GM12878 (cell line): ENCODE results near the gene CPNE6. TPM values are rescaled to one million over a fixed set of nuclear protein-coding genes. Genes with fewer than 3 reads are reported as not detected.

Experiments used
- CHD4 ChIP-seq: fragments of 200-600 bp; sonication (generic); IDR thresholded peaks from 2 replicates; pipeline ENCODE4 v1.6.1; 2016; ENCODE audit warnings: mild to moderate bottlenecking
- IKZF2 ChIP-seq, 2 experiments: fragments of 450-650 bp; IDR thresholded peaks; 2 replicates each; pipeline ENCODE4 v1.6.1; 2017; ENCODE audit warnings: mild to moderate bottlenecking in 2 of 2, moderate library complexity in 2 of 2
- NFIC ChIP-seq: IDR thresholded peaks from 2 replicates; pipeline ENCODE4 v1.6.1; 2012; ENCODE audit warnings: low read depth, mild to moderate bottlenecking, inconsistent platforms, low read length, moderate library complexity
- POLR2A ChIP-seq: IDR thresholded peaks from 2 replicates; pipeline ENCODE4 v1.6.1; 2011; ENCODE audit warnings: low read depth, mild to moderate bottlenecking, low read length
- SRF ChIP-seq, 2 experiments: IDR thresholded peaks; 2 replicates each; pipeline ENCODE4 v1.6.1; 2011; ENCODE audit warnings: low read depth in 2 of 2, low read length in 2 of 2, mild to moderate bottlenecking in 1 of 2, moderate library complexity in 1 of 2
- TAF1 ChIP-seq: IDR thresholded peaks from 2 replicates; pipeline ENCODE4 v1.6.1; 2011; ENCODE audit warnings: mild to moderate bottlenecking, low read depth, low read length, borderline replicate concordance
- TCF7 ChIP-seq: IDR thresholded peaks from 2 replicates; pipeline ENCODE4 v1.6.1; 2014; ENCODE audit warnings: antibody characterized with exemption, borderline replicate concordance
- ZNF207 ChIP-seq: fragments of 450-650 bp; IDR thresholded peaks from 2 replicates; pipeline ENCODE4 v1.6.1; 2014; ENCODE audit warnings: antibody characterized with exemption, mild to moderate bottlenecking, borderline replicate concordance
- polyA plus RNA-seq, 11 experiments: library from polyadenylated mRNA; depleted of rRNA in 4 of 11; unstranded in 6 of 11; stranded (reverse) in 5 of 11; fragments of >200 nt; fragmentation: Nextera tagmentation in 4 of 11; fragmentation: Illumina TruSeq in 1 of 11; extraction: Ambion mirVana in 4 of 11; extraction: Trizol in 1 of 11; gene quantifications; 1 replicate in 1 of 11; 2 replicates in 10 of 11; pipeline versions ENCODE4 v1.2.1 to v1.2.3, GENCODE V29; 2011 to 2016; ENCODE audit warnings: inconsistent platforms in 2 of 11, missing spikeins in 2 of 11, low read depth in 1 of 11
- total RNA-seq, 4 experiments: library from RNA; depleted of rRNA in 3 of 4; stranded (reverse); fragments of >200 nt in 3 of 4; fragmentation: Illumina TruSeq in 1 of 4; extraction: Trizol in 1 of 4; gene quantifications; 2 replicates each; pipeline versions ENCODE4 v1.2.1 to v1.2.3, GENCODE V29; 2013 to 2021
- TF ChIP-seq, protein P1 (sequence below): fragments of 450-650 bp; IDR thresholded peaks from 2 replicates; pipeline ENCODE4 v1.6.1; 2017; ENCODE audit warnings: mild to moderate bottlenecking, low read depth, inconsistent platforms; ENCODE audit not compliant: poor library complexity, severe bottlenecking
- TF ChIP-seq, protein P2 (sequence below): fragments of 150-350 bp; IDR thresholded peaks from 2 replicates; pipeline ENCODE4 v1.6.1; 2016; ENCODE audit warnings: low read depth, low read length
- TF ChIP-seq, protein P3 (sequence below): IDR thresholded peaks from 2 replicates; pipeline ENCODE4 v1.6.1; 2012; ENCODE audit warnings: improper control_type of control experiment, low read depth, low read length; ENCODE audit not compliant: insufficient replicate concordance
- TF ChIP-seq, protein P4 (sequence below): fragments of 450-650 bp; formaldehyde crosslinking; IDR thresholded peaks from 2 replicates; pipeline ENCODE4 v1.4.0; 2022; ENCODE audit warnings: mild to moderate bottlenecking, moderate library complexity
- TF ChIP-seq, protein P5 (sequence below): IDR thresholded peaks from 2 replicates; pipeline ENCODE4 v1.6.1; 2011; ENCODE audit warnings: low read depth, low read length, improper control_type of control experiment, borderline replicate concordance

CPNE6 gene
- total and polyA plus RNA-seq, 10 of the 15 experiments (the other 5 are each of a cell fraction or from before 2014, with no cell fraction given): 0.06 to 0.43 (median 0.18) TPM; not detected in 3

DNA sequence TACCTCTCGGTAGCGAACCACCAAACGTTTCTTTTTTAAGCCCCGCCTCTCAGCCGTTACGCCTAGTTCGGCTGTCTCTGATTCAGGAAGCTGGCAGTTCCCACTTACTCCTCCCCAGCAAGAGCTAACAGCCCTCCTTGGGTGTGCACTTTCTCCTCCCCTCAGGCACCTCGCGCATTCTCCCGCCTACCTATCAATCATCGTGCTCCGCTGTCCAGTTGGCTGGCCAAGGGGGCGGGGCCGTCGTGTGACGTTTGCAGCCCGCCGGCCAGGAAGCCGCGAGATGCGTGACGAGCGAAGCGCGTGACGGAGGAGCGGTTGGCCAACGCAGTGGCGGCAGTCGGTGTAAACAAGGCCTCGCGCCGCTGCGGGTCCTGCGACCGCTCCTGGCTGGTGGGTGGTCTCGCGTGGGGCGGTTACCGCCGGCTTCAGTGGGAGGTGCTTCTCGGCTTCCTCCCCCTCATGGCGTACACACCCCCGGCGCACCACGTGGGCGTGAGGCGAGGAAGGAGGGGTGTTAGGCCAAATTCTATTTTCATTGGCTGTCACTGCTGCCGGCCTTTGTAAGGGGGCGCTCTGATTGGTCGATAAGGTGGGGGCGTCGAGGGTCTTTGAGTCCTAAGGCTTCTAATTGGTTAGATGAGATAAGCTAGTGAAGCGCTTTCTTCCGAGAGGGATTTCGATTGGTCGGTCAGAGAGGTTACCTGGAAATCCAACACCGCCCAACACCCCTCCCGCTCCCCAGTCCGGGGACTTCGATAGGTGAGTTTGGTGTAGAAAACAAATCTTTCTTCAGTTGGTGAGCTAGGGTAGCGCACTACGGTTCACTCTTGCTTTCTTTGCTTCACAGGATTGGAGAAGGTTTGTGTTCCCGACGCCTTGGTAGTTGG is 43.4 kb downstream of the CPNE6 start, which contains the start of the genes DCAF11 and NRL (continued):
- TF ChIP-seq, protein P1, sequence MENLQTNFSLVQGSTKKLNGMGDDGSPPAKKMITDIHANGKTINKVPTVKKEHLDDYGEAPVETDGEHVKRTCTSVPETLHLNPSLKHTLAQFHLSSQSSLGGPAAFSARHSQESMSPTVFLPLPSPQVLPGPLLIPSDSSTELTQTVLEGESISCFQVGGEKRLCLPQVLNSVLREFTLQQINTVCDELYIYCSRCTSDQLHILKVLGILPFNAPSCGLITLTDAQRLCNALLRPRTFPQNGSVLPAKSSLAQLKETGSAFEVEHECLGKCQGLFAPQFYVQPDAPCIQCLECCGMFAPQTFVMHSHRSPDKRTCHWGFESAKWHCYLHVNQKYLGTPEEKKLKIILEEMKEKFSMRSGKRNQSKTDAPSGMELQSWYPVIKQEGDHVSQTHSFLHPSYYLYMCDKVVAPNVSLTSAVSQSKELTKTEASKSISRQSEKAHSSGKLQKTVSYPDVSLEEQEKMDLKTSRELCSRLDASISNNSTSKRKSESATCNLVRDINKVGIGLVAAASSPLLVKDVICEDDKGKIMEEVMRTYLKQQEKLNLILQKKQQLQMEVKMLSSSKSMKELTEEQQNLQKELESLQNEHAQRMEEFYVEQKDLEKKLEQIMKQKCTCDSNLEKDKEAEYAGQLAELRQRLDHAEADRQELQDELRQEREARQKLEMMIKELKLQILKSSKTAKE: peak; percentile 61
- TF ChIP-seq, protein P2, sequence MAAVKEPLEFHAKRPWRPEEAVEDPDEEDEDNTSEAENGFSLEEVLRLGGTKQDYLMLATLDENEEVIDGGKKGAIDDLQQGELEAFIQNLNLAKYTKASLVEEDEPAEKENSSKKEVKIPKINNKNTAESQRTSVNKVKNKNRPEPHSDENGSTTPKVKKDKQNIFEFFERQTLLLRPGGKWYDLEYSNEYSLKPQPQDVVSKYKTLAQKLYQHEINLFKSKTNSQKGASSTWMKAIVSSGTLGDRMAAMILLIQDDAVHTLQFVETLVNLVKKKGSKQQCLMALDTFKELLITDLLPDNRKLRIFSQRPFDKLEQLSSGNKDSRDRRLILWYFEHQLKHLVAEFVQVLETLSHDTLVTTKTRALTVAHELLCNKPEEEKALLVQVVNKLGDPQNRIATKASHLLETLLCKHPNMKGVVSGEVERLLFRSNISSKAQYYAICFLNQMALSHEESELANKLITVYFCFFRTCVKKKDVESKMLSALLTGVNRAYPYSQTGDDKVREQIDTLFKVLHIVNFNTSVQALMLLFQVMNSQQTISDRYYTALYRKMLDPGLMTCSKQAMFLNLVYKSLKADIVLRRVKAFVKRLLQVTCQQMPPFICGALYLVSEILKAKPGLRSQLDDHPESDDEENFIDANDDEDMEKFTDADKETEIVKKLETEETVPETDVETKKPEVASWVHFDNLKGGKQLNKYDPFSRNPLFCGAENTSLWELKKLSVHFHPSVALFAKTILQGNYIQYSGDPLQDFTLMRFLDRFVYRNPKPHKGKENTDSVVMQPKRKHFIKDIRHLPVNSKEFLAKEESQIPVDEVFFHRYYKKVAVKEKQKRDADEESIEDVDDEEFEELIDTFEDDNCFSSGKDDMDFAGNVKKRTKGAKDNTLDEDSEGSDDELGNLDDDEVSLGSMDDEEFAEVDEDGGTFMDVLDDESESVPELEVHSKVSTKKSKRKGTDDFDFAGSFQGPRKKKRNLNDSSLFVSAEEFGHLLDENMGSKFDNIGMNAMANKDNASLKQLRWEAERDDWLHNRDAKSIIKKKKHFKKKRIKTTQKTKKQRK: peak; percentile 86
- TF ChIP-seq NFIC (no peak), ZNF207 (peak; percentile 8; the same call in 1 of the 2 replicates), POLR2A (peak; percentile 91), CHD4 (no peak), SRF (IDR thresholded peaks at IDR 0.05; ENCODE audit: low read depth in 2 of 2, low read length in 2 of 2) (peak in 1 of 2 experiments; percentile 33; a peak in 1 of 4 replicates), IKZF2 (IDR thresholded peaks at IDR 0.05) (no peak), TCF7 (no peak), TAF1 (peak; percentile 25; the same call in 1 of the 2 replicates)
- TF ChIP-seq, protein P3, sequence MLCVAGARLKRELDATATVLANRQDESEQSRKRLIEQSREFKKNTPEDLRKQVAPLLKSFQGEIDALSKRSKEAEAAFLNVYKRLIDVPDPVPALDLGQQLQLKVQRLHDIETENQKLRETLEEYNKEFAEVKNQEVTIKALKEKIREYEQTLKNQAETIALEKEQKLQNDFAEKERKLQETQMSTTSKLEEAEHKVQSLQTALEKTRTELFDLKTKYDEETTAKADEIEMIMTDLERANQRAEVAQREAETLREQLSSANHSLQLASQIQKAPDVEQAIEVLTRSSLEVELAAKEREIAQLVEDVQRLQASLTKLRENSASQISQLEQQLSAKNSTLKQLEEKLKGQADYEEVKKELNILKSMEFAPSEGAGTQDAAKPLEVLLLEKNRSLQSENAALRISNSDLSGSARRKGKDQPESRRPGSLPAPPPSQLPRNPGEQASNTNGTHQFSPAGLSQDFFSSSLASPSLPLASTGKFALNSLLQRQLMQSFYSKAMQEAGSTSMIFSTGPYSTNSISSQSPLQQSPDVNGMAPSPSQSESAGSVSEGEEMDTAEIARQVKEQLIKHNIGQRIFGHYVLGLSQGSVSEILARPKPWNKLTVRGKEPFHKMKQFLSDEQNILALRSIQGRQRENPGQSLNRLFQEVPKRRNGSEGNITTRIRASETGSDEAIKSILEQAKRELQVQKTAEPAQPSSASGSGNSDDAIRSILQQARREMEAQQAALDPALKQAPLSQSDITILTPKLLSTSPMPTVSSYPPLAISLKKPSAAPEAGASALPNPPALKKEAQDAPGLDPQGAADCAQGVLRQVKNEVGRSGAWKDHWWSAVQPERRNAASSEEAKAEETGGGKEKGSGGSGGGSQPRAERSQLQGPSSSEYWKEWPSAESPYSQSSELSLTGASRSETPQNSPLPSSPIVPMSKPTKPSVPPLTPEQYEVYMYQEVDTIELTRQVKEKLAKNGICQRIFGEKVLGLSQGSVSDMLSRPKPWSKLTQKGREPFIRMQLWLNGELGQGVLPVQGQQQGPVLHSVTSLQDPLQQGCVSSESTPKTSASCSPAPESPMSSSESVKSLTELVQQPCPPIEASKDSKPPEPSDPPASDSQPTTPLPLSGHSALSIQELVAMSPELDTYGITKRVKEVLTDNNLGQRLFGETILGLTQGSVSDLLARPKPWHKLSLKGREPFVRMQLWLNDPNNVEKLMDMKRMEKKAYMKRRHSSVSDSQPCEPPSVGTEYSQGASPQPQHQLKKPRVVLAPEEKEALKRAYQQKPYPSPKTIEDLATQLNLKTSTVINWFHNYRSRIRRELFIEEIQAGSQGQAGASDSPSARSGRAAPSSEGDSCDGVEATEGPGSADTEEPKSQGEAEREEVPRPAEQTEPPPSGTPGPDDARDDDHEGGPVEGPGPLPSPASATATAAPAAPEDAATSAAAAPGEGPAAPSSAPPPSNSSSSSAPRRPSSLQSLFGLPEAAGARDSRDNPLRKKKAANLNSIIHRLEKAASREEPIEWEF: no peak
- TF ChIP-seq, protein P4, sequence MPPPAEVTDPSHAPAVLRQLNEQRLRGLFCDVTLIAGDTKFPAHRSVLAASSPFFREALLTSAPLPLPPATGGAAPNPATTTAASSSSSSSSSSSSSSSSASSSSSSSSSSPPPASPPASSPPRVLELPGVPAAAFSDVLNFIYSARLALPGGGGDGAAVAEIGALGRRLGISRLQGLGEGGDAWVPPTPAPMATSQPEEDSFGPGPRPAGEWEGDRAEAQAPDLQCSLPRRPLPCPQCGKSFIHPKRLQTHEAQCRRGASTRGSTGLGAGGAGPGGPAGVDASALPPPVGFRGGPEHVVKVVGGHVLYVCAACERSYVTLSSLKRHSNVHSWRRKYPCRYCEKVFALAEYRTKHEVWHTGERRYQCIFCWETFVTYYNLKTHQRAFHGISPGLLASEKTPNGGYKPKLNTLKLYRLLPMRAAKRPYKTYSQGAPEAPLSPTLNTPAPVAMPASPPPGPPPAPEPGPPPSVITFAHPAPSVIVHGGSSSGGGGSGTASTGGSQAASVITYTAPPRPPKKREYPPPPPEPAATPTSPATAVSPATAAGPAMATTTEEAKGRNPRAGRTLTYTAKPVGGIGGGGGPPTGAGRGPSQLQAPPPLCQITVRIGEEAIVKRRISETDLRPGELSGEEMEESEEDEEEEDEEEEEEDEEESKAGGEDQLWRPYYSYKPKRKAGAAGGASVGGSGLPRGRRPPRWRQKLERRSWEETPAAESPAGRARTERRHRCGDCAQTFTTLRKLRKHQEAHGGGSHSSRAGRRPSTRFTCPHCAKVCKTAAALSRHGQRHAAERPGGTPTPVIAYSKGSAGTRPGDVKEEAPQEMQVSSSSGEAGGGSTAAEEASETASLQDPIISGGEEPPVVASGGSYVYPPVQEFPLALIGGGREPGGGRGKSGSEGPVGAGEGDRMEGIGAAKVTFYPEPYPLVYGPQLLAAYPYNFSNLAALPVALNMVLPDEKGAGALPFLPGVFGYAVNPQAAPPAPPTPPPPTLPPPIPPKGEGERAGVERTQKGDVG (CRISPR knock-in tag): no peak
- TF ChIP-seq, protein P5, sequence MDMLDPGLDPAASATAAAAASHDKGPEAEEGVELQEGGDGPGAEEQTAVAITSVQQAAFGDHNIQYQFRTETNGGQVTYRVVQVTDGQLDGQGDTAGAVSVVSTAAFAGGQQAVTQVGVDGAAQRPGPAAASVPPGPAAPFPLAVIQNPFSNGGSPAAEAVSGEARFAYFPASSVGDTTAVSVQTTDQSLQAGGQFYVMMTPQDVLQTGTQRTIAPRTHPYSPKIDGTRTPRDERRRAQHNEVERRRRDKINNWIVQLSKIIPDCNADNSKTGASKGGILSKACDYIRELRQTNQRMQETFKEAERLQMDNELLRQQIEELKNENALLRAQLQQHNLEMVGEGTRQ: peak; percentile 78
